Measurements from ENCODE around the gene FZD4. TPM values are rescaled to one million over a fixed set of nuclear protein-coding genes. Genes with fewer than 3 reads are reported as not detected.

The FZD4 gene
- total RNA-seq, 1 experiment from 2014 or later, result 4.5 TPM

DNA sequence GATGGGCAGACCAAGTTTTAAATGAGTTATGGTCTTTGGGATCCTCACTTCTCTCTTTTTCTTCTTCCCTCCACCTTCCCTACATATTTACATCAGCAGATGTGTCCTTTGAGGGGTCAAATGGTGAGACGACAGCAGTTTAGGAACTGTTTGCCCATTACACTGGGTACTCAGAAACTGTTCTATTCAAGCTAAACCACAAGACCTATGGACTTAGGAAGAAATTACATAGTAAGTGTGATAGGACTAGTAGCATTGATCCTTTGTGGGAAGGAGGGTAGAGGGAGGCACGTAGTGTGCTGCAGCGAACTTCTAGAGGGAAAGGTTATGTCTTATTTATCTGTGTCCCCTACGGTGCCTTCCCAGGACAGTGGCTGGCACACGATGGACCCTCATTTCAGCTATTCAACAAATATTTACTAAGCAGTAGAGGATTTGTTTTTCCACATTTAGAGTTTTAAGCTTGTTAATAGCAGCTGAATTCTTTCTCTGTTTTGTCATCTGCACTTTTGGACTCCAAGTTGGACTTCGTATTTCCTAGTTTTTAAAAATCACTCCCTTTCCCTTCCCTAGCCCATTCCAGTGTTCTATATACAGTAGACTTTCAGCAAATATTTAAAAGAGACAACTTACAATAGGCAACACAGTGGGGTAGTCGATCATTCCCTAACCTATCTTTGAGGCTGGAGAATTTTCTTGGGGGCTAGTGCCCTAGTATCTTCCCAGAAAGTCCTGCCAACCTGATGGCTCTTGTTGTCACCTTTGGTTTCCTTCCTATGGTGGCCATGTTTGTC, 13.9 kb downstream of the FZD4 start:
- H3K23me2 ChIP-seq (ENCODE audit: insufficient read length, low read depth, low read length, poor library complexity, severe bottlenecking), result no peaks in the 10 kb centered on the region
- no peak overlapping the region for H2BK12ac ChIP-seq (ENCODE audit: insufficient read length, low read depth, low read length)
- no peak for TF ChIP-seq CTCF (conservative IDR thresholded peaks at IDR 0.05)
- no CpG with 5 or more reads among the region's 7 CpGs for WGBS (ENCODE audit: extremely low coverage, insufficient read length, low lambda C conversion rate)
- no peak overlapping the region for H3K4me2 ChIP-seq (ENCODE audit: insufficient read depth, insufficient read length, low read length)
- H3K18ac ChIP-seq (ENCODE audit: insufficient read length, low read depth, low read length), result no peak overlapping the region
- H4K8ac ChIP-seq (replicated peaks; ENCODE audit: insufficient read length, low read depth, low read length), result no peak overlapping the region
- Mint-ChIP-seq H3K36me3 (ENCODE audit: insufficient read depth in 1 of 3, low read depth in 3 of 3) (peaks cover 0 to 6% (median 0%) of the 10 kb centered on the region in 3 experiments; a peak in 1 of 7 replicates), H3K4me3 (no peak overlapping the region; a peak in 1 of 5 replicates), H3K27ac (no peak overlapping the region), H3K4me1 (peaks cover 22 to 23% of the 10 kb centered on the region in 2 experiments), H3K27me3 (ENCODE audit: low read depth) (no peaks in the 10 kb centered on the region), H3K9me3 (no peaks in the 10 kb centered on the region)
- no peak overlapping the region for H3K56ac ChIP-seq (ENCODE audit: insufficient read length, low read depth, low read length)
- no peak overlapping the region for H2AFZ ChIP-seq (ENCODE audit: low read length)
- no peak overlapping the region for H2BK20ac ChIP-seq (ENCODE audit: low read depth, low read length, poor library complexity, severe bottlenecking)
- H3K9me3 ChIP-seq (ENCODE audit: control insufficient read depth, low read depth, low read length), result no peaks in the 10 kb centered on the region
- no peak overlapping the region for H3K4ac ChIP-seq (ENCODE audit: low read depth, low read length)
- H2BK120ac ChIP-seq (ENCODE audit: low read depth, low read length, poor library complexity, severe bottlenecking), result no peak overlapping the region
- H3K14ac ChIP-seq (ENCODE audit: insufficient read depth, low read length), result no peak overlapping the region
- H3K23ac ChIP-seq (ENCODE audit: insufficient read length, low read depth, low read length), result no peak overlapping the region
- no peak overlapping the region for H3K27ac ChIP-seq (ENCODE audit: insufficient read length, low read depth, low read length)
- no peak overlapping the region for H4K91ac ChIP-seq (ENCODE audit: insufficient read length, low read depth, low read length)
- no peak overlapping the region for H3T11ph ChIP-seq (ENCODE audit: low read length)
- H3K27me3 ChIP-seq (ENCODE audit: insufficient read depth, low read length), result no peaks in the 10 kb centered on the region
- no peaks in the 10 kb centered on the region; the same call in 1 of the 2 replicates for H3K4me1 ChIP-seq (ENCODE audit: insufficient read depth, low read length)
- no peaks in the 10 kb centered on the region for H3K79me1 ChIP-seq (ENCODE audit: insufficient read depth, low read depth, low read length, poor library complexity, severe bottlenecking)
- H2BK5ac ChIP-seq (ENCODE audit: insufficient read length, low read length), result no peak overlapping the region
- H4K5ac ChIP-seq (ENCODE audit: insufficient read length, low read depth, low read length), result no peak overlapping the region
- no peak for DNase-seq
- H3K9ac ChIP-seq (ENCODE audit: extremely low read depth, insufficient read length, low read length), result no peak overlapping the region
- H3K79me2 ChIP-seq (ENCODE audit: insufficient read depth, low read length), result no peaks in the 10 kb centered on the region
- no peaks in the 10 kb centered on the region for H4K20me1 ChIP-seq (ENCODE audit: control insufficient read depth, insufficient read depth, insufficient read length)
- H2AK5ac ChIP-seq (ENCODE audit: insufficient read length, low read length), result no peak overlapping the region
- no peak overlapping the region for H2BK15ac ChIP-seq (ENCODE audit: low read depth, low read length)
